ENCODE data around the gene MIOX.

Gene MIOX

DNA sequence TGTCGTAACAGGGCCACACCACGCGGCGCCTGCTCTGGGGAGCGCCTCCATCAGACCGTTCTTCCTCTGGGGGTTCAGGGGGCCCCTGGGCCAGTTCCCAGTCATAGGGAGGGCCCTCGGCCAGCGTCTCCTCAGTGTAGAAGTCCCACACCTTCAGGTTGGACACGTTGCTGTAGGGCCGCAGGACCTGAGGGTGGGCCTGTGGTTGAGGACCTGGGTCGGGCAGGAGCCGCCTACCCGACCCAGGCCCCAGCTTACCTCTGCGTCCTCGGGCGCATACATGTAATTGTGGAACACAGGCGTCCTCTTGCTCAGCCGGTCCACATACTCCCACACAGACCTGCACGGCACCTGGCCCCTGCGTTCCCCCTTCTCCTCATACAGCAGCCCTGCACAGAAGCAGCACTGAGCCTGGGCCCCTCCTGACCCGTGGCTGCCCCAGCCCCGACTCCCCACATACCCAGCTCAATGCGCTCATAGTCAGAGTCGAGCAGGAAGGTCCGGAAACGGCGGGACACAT is 32.0 kb upstream of the MIOX start:
- DNase-seq, result no peak

DNA sequence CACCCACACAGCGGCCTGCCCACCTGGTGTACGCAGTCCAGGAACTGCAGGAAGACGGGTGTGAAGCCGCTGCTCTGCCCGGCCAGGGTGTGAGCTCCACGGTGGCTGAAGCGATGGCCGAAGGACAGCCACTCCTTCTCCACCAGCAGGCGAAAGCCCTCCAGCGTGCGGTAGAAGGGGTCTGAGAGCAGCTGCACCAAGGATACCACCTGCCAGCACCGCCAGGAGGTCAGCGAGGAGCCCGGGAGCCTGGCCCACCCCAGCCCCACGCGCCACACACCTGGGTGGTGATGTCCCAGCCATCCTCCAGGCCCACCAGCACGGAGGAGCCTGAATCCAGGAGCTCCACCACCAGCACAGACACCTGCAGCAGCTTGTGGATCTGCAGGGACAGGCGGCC is 31.5 kb upstream of the MIOX start:
- DNase-seq, result no peak

DNA sequence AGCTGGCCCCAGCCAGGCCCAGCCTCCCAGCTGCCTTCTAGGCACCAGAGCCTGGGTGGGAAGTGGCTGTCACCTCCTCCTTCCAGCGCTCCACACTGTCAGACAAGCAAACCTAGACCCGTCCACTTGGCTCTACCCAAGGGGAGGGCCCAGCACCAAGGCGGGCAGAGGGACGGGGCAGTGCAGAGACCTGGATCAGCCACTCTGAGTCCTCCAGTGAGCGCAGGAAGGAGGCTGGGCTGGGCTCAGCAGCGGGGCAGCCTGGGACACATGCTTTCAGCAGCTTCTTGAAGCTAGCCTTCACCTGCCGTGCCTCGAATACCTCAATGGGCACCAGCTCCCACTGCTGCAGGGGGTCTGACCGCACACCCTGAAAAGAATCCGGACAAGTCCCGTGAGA is 30.6 kb upstream of the MIOX start:
- DNase-seq, result no peak

GRCh38 chr22:50456466-50457234 is 30.0 kb upstream of the MIOX start:
- DNase-seq, result no peak

GRCh38 chr22:50459016-50459415 is 27.6 kb upstream of the MIOX start:
- no peak for DNase-seq

GRCh38 chr22:50459496-50460140 is 27.0 kb upstream of the MIOX start:
- no peak for DNase-seq

- no peak for DNase-seq
These were observed 25.7 kb upstream of the MIOX start for GRCh38 chr22:50460938-50461337.

GRCh38 chr22:50461536-50461935 is 25.1 kb upstream of the MIOX start:
- DNase-seq, result no peak

- DNase-seq, result no peak
These were observed 24.6 kb upstream of the MIOX start for GRCh38 chr22:50461979-50462540.

DNA sequence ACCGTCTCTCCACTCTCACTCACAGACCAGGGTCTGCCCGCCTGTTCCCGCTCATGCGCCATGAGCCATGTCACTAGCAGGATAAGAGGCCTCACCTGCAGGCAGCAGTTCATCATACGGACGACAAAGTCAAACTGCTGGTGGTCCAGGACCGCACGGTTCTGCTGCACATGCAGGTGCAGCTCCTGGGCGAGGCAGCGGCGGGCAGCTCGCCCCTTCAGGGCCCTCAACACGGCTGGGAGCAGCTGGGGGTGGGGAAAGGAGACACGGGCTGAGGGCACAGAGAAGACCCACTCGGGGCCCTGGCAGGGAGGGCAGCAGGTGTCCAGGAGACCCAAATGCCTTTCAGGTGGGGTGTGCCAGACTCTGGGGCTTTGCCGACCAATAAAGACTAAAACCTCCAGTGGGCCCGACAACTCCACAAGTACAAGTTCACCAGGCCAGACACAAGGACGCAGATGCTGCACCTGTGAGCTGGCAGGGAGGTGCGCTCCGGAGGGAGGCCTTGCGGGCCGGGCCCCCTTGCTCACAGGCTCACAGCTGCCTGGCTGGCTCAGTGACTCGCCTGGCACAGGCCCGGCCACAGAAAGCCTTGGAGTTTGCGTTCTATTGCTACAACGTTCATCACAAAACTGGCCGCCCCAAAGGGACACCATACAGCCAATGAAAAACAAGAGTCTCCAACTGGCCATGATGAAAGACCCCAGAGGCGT is 23.3 kb upstream of the MIOX start:
- no peak for DNase-seq

GRCh38 chr22:50464451-50464850 is 22.2 kb upstream of the MIOX start:
- no peak for DNase-seq

DNA sequence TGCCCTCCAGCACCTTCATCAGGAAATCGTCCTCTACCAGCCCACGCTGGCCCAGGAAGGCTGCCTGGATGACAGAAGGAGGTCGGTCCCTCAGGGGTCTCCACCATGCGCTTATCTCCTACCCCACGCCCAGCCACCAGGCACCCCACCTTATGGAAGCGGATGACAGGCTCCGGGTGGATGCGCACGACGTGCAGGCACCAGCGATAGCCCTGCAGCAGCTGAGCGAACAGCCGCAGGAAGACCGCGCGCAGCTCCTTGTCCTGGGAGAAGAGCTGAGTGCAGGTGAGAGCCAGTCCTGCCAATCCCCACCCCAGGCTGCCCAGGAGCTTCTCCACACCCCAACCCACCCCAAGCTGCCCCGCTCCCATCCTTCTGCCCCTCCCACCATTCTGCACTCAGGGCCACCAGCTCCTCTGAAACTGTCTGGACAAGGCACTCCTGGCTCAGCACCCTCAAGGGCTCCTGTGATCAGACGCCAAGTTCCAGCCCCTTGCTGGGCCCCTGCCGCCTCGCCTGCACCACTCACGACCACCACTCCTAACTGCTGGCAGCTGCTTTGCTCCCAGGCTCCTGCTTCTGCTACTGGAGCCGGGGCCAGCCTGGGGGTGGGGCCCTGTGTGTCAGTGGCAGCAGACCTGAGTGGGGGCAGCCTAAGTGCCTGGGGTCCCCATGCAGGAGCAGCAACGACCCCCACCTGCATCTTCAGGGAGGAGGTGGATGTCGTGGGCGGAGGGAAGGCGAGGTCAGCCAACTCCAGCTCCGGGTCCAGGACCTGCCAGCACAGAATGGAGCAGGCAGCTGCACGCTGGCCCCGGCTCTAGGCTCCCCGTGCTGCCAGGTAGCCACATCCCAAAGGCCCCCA is 21.4 kb upstream of the MIOX start:
- no peak for DNase-seq

- no peak for DNase-seq
These were observed 19.3 kb upstream of the MIOX start for GRCh38 chr22:50467341-50467740.

- DNase-seq, result no peak
These were observed 18.8 kb upstream of the MIOX start for GRCh38 chr22:50467773-50468440.

GRCh38 chr22:50468626-50469025 is 18.0 kb upstream of the MIOX start:
- DNase-seq, result no peak

- peak in 1 of 56 donors; percentile 4 for DNase-seq
These were observed 17.0 kb upstream of the MIOX start for GRCh38 chr22:50469377-50470305.

- DNase-seq, result no peak
These were observed 16.2 kb upstream of the MIOX start for GRCh38 chr22:50470491-50470890.

GRCh38 chr22:50471197-50471847 is 15.3 kb upstream of the MIOX start:
- DNase-seq, result peak in 42 of 56 donors; percentile 19 to 86 (median 44)

GRCh38 chr22:50471962-50472361 is 14.7 kb upstream of the MIOX start:
- DNase-seq, result no peak

All from amygdala (tissue), 56 donors.